Body of pancreas (tissue), 4 donors: ENCODE results near the gene NPHP1.

Experiments
- CTCF ChIP-seq, 7 experiments: fragments of 450-650 bp in 4 of 7; fragments of 200-600 bp in 3 of 7; sonication (generic) in 3 of 7; IDR thresholded peaks; one replicate each; pipeline ENCODE4 v1.5.1; 2016 to 2019; ENCODE audit warnings: antibody characterized with exemption in 7 of 7
- POLR2A ChIP-seq, 3 donors: fragments of 450-650 bp; IDR thresholded peaks; one replicate each; pipeline ENCODE4 v1.6.1; 2016; ENCODE audit warnings: antibody characterized with exemption in 3 of 3, mild to moderate bottlenecking in 2 of 3

GRCh38 chr2:110170102-110170501, 34.7 kb downstream of the NPHP1 start:
- TF ChIP-seq CTCF (IDR thresholded peaks at IDR 0.05), result no peak
- no peak for TF ChIP-seq POLR2A (IDR thresholded peaks at IDR 0.05)
